Fibroblast of lung (primary cell): ENCODE data around the gene GRID1.

ENCODE experiments used
- CTCF ChIP-seq, 2 donors: IDR thresholded peaks in 1 of 2; conservative IDR thresholded peaks in 1 of 2; 1 replicate in 1 of 2; 2 replicates in 1 of 2; pipeline ENCODE4 v1.5.1; 2011 to 2012; ENCODE audit warnings: low read length in 2 of 2, control low read depth in 1 of 2, inconsistent platforms in 1 of 2, low read depth in 1 of 2, mild to moderate bottlenecking in 1 of 2
- EZH2 ChIP-seq: IDR thresholded peaks from 2 replicates; pipeline ENCODE4 v1.5.1; 2012; ENCODE audit warnings: low read length, control low read depth, mild to moderate bottlenecking; ENCODE audit errors: missing control alignments

GRCh38 chr10:86387178-86387794 is 20.7 kb upstream of the GRID1 start:
- TF ChIP-seq CTCF (conservative IDR thresholded peaks at IDR 0.05 in 1 of 2, IDR thresholded peaks at IDR 0.05 in 1 of 2; ENCODE audit: low read depth in 1 of 2, low read length in 2 of 2) (peak in 1 of 2 donors; percentile 19), EZH2 (no peak)
